Upper lobe of left lung (tissue), 4 donors: ENCODE data around the gene CSF3.
"Not testable (repeated sequence)": the region's sequence is repeated elsewhere in the genome, so short reads cannot be mapped to it uniquely, and the experiment has no call there.

Experiments used
- POLR2A ChIP-seq, 4 donors: fragments of 450-650 bp; IDR thresholded peaks; one replicate each; pipeline ENCODE4 v1.5.1; 2016 to 2017; ENCODE audit warnings: antibody characterized with exemption in 4 of 4, mild to moderate bottlenecking in 2 of 4
- TF ChIP-seq, protein P1 (sequence below), 6 experiments: fragments of 450-650 bp in 4 of 6; fragments of 200-600 bp in 2 of 6; sonication (generic) in 2 of 6; IDR thresholded peaks; one replicate each; pipeline ENCODE4 v1.5.1; 2016 to 2019; ENCODE audit warnings: antibody characterized with exemption in 6 of 6

GRCh38 chr17:40012017-40012647, 3.1 kb upstream of the CSF3 start:
- TF ChIP-seq, protein P1, sequence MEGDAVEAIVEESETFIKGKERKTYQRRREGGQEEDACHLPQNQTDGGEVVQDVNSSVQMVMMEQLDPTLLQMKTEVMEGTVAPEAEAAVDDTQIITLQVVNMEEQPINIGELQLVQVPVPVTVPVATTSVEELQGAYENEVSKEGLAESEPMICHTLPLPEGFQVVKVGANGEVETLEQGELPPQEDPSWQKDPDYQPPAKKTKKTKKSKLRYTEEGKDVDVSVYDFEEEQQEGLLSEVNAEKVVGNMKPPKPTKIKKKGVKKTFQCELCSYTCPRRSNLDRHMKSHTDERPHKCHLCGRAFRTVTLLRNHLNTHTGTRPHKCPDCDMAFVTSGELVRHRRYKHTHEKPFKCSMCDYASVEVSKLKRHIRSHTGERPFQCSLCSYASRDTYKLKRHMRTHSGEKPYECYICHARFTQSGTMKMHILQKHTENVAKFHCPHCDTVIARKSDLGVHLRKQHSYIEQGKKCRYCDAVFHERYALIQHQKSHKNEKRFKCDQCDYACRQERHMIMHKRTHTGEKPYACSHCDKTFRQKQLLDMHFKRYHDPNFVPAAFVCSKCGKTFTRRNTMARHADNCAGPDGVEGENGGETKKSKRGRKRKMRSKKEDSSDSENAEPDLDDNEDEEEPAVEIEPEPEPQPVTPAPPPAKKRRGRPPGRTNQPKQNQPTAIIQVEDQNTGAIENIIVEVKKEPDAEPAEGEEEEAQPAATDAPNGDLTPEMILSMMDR (IDR thresholded peaks at IDR 0.05) = not testable (repeated sequence)
- TF ChIP-seq POLR2A (IDR thresholded peaks at IDR 0.05) = not testable (repeated sequence)
